ENCODE data around the gene TBX2. TPM values are rescaled to one million over a fixed set of nuclear protein-coding genes. Genes with fewer than 3 reads are reported as not detected.
A peak's percentile ranks its signal among the peaks of the same experiment; 100 is the strongest.

Gene TBX2
- total and polyA plus RNA-seq, 9 of the 15 experiments (the other 6 are each of a cell fraction or from before 2014, with no cell fraction given): 0.18 TPM; not detected in 8

- no peaks in the 10 kb centered on the region for H3K79me2 ChIP-seq (ENCODE audit: control insufficient read depth, insufficient read depth, low read length)
- no peak overlapping the region for H2AFZ ChIP-seq (ENCODE audit: low read depth, low read length)
- H3K9me3 ChIP-seq (replicated peaks; ENCODE audit: control insufficient read depth, insufficient read depth, low read depth, low read length): no peaks in the 10 kb centered on the region
- H3K9ac ChIP-seq (ENCODE audit: insufficient read depth in 1 of 2, low read depth in 2 of 2, low read length in 2 of 2): no peak overlapping the region
- intact Hi-C loops (cut with micrococcal nuclease) (loop anchor here (5.0 kb wide), 1 partner anchor 670 kb away; no protein-coding TSS in a partner anchor), in situ Hi-C loops (cut with MboI) (no loop called here)
- H3K9me1 ChIP-seq (ENCODE audit: control insufficient read depth, insufficient read depth, low read length): no peaks in the 10 kb centered on the region
- TF ChIP-seq XRCC4 (IDR thresholded peaks at IDR 0.05; ENCODE audit: extremely low read depth, insufficient read depth, insufficient read length): no peak
- TF ChIP-seq, protein P1, sequence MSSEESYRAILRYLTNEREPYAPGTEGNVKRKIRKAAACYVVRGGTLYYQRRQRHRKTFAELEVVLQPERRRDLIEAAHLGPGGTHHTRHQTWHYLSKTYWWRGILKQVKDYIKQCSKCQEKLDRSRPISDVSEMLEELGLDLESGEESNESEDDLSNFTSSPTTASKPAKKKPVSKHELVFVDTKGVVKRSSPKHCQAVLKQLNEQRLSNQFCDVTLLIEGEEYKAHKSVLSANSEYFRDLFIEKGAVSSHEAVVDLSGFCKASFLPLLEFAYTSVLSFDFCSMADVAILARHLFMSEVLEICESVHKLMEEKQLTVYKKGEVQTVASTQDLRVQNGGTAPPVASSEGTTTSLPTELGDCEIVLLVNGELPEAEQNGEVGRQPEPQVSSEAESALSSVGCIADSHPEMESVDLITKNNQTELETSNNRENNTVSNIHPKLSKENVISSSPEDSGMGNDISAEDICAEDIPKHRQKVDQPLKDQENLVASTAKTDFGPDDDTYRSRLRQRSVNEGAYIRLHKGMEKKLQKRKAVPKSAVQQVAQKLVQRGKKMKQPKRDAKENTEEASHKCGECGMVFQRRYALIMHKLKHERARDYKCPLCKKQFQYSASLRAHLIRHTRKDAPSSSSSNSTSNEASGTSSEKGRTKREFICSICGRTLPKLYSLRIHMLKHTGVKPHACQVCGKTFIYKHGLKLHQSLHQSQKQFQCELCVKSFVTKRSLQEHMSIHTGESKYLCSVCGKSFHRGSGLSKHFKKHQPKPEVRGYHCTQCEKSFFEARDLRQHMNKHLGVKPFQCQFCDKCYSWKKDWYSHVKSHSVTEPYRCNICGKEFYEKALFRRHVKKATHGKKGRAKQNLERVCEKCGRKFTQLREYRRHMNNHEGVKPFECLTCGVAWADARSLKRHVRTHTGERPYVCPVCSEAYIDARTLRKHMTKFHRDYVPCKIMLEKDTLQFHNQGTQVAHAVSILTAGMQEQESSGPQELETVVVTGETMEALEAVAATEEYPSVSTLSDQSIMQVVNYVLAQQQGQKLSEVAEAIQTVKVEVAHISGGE (CRISPR knock-in tag; IDR thresholded peaks at IDR 0.05): peak in 1 of 3 experiments; percentile 67; a peak in 2 of 6 replicates
- no peak for TF ChIP-seq ZNF175 (CRISPR knock-in tag; IDR thresholded peaks at IDR 0.05; ENCODE audit: low read depth)
- no peak for TF ChIP-seq STAT5B (CRISPR knock-in tag; IDR thresholded peaks at IDR 0.05)
- CTCF ChIA-PET (ENCODE audit: low intra/inter-chr PET ratio): no interaction called here
- FAIRE-seq (no peak), DNase-seq (ENCODE audit: extremely low read depth in 1 of 4, low spot score in 3 of 4) (no peak), ATAC-seq (no peak)
- POLR2A ChIA-PET: no interaction called here
- no TSS peak for BruUV-seq (replicated peaks)
- WGBS (ENCODE audit: insufficient coverage, low coverage, missing lambda C conversion rate): 15% methylated on average over 3 of the region's 3 CpGs
- H3K27ac ChIP-seq (ENCODE audit: extremely low read depth, low read depth, low read length): no peak overlapping the region
- no peak overlapping the region for H3K4me2 ChIP-seq (ENCODE audit: insufficient read depth, low read length)
- H3K36me3 ChIP-seq (ENCODE audit: control insufficient read depth, insufficient read depth, low read length): no peaks in the 10 kb centered on the region
- H3K4me1 ChIP-seq (replicated peaks in 1 of 2; ENCODE audit: control insufficient read depth in 2 of 2, insufficient read depth in 2 of 2, low read length in 2 of 2): peaks cover 0 to 10% of the 10 kb centered on the region in 2 experiments; a peak in 2 of 5 replicates
- H3K27me3 ChIP-seq (ENCODE audit: control insufficient read depth in 2 of 2, insufficient read depth in 2 of 2, low read length in 2 of 2): peaks cover 0 to 33% of the 10 kb centered on the region in 2 experiments; a peak in 3 of 5 replicates
- no peak overlapping the region for H3K4me3 ChIP-seq
- H4K20me1 ChIP-seq (replicated peaks; ENCODE audit: control insufficient read depth, insufficient read depth, low read length): peaks cover 13% of the 10 kb centered on the region; the same call in 1 of the 2 replicates
These were observed 7.0 kb upstream of the TBX2 start for GRCh38 chr17:61392679-61393078.
